ENCODE measurements around the gene SLAMF9.

The SLAMF9 gene

GRCh38 chr1:159974350-159974965 is 20.4 kb upstream of the SLAMF9 start:
- DNase-seq = no peak

- no peak for DNase-seq
These were observed 19.4 kb upstream of the SLAMF9 start for GRCh38 chr1:159973350-159973940.

GRCh38 chr1:159972443-159973205 is 18.6 kb upstream of the SLAMF9 start:
- no peak for DNase-seq

GRCh38 chr1:159970932-159971342 is 16.9 kb upstream of the SLAMF9 start:
- no peak for DNase-seq

GRCh38 chr1:159968901-159969300 is 14.9 kb upstream of the SLAMF9 start:
- no peak for DNase-seq

GRCh38 chr1:159965263-159965662 is 11.2 kb upstream of the SLAMF9 start:
- no peak for DNase-seq

- DNase-seq = no peak
These were observed 10.1 kb upstream of the SLAMF9 start for GRCh38 chr1:159964144-159964543.

- DNase-seq = no peak
These were observed 8.1 kb upstream of the SLAMF9 start for GRCh38 chr1:159962176-159962575.

GRCh38 chr1:159961636-159962035 is 7.6 kb upstream of the SLAMF9 start:
- no peak for DNase-seq

- DNase-seq = no peak
These were observed 6.8 kb upstream of the SLAMF9 start for GRCh38 chr1:159960721-159961381.

GRCh38 chr1:159959451-159959850 is 5.4 kb upstream of the SLAMF9 start:
- no peak for DNase-seq

GRCh38 chr1:159958719-159959380 is 4.8 kb upstream of the SLAMF9 start:
- no peak for DNase-seq

- no peak for DNase-seq
These were observed 3.8 kb upstream of the SLAMF9 start for GRCh38 chr1:159957824-159958268.

- no peak for DNase-seq
These were observed 1.4 kb upstream of the SLAMF9 start for GRCh38 chr1:159955456-159955855.

- no peak for DNase-seq
These were observed 1.1 kb downstream of the SLAMF9 start for GRCh38 chr1:159952932-159953331.

GRCh38 chr1:159951551-159951950 is 2.5 kb downstream of the SLAMF9 start:
- no peak for DNase-seq

GRCh38 chr1:159951016-159951415 is 3.0 kb downstream of the SLAMF9 start:
- no peak for DNase-seq

- no peak for DNase-seq
These were observed 4.1 kb downstream of the SLAMF9 start for GRCh38 chr1:159949981-159950381.

- DNase-seq = no peak
These were observed 4.9 kb downstream of the SLAMF9 start for GRCh38 chr1:159949123-159949522.

GRCh38 chr1:159947942-159948341 is 6.1 kb downstream of the SLAMF9 start:
- no peak for DNase-seq

- DNase-seq = no peak
These were observed 7.5 kb downstream of the SLAMF9 start for GRCh38 chr1:159946242-159947187.
